ENCODE measurements around the gene FGB. TPM values are rescaled to one million over a fixed set of nuclear protein-coding genes. Genes with fewer than 3 reads are reported as not detected.

Gene FGB
- total RNA-seq, 1 donor from 2014 or later, result 2.8 TPM

DNA sequence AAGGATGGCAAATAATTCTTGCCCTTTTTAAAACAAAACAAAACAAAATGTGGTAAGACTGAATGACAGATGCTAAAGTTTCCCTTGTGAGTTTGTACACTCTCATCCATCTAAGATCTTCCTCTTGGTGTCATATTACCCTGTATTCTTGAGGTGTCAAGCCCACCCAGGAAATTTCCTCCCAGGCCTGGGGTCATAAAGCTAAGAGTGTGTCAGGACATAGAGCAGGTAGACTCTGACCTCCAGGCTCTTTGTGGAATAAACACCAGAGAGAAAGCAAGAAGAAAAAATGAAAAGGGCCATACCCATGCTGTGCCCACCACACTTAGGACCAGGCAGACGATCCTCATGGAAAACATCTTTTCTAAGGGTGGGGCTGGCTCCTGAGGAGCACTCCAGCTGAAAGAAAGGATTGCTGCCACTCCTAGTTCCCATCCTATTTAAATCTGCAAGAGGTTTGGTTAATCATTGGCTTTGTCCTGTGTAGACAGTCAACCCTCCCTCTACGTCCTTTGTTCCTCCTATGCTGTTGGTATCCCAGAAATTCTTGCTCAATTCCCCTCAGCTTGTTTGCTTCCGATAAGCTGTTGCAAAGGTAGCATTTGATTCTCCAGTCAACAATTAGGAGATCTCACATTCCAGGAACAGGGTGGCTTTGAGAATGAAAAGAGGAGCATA is 27.7 kb downstream of the FGB start, which contains the start of gene FGA:
Gene FGA (minus strand): TSS at position 414 of the 678 bp plus-strand sequence. CDS start 55 bp downstream, at position 359.
- no peaks in the 10 kb centered on the region for H3K9me3 ChIP-seq (ENCODE audit: insufficient read depth, low read depth, low read length)
- H3K36me3 ChIP-seq (ENCODE audit: insufficient read depth, low read length), result no peaks in the 10 kb centered on the region
- H3K4me1 ChIP-seq (ENCODE audit: insufficient read depth, low read length), result no peaks in the 10 kb centered on the region
- DNase-seq (ENCODE audit: low read depth), result no peak
- H4K20me1 ChIP-seq (ENCODE audit: insufficient read depth, low read length), result no peaks in the 10 kb centered on the region
- H2AFZ ChIP-seq (ENCODE audit: low read depth, low read length), result no peak within 1 kb of the TSS
- H3K4me2 ChIP-seq (ENCODE audit: low read length), result no peak within 1 kb of the TSS
- no peaks in the 10 kb centered on the region for H3K27me3 ChIP-seq (ENCODE audit: insufficient read depth, low read length)
- Mint-ChIP-seq H3K4me3 (ENCODE audit: unreplicated experiment) (no peak within 1 kb of the TSS), H3K9me3 (ENCODE audit: unreplicated experiment) (no peaks in the 10 kb centered on the region), H3K4me1 (ENCODE audit: low read depth, unreplicated experiment) (peaks cover 2% of the 10 kb centered on the region), H3K36me3 (ENCODE audit: low read depth, unreplicated experiment) (no peaks in the 10 kb centered on the region), H3K27me3 (ENCODE audit: low read depth, unreplicated experiment) (no peaks in the 10 kb centered on the region), H3K27ac (ENCODE audit: unreplicated experiment) (no peak within 1 kb of the TSS)
- H3K79me2 ChIP-seq (ENCODE audit: insufficient read depth, low read length), result no peaks in the 10 kb centered on the region
- no peak within 1 kb of the TSS for H3K4me3 ChIP-seq (ENCODE audit: insufficient read depth, low read depth, low read length)
- no peak within 1 kb of the TSS for H3K9ac ChIP-seq (ENCODE audit: low read length)
- TF ChIP-seq, protein P1, sequence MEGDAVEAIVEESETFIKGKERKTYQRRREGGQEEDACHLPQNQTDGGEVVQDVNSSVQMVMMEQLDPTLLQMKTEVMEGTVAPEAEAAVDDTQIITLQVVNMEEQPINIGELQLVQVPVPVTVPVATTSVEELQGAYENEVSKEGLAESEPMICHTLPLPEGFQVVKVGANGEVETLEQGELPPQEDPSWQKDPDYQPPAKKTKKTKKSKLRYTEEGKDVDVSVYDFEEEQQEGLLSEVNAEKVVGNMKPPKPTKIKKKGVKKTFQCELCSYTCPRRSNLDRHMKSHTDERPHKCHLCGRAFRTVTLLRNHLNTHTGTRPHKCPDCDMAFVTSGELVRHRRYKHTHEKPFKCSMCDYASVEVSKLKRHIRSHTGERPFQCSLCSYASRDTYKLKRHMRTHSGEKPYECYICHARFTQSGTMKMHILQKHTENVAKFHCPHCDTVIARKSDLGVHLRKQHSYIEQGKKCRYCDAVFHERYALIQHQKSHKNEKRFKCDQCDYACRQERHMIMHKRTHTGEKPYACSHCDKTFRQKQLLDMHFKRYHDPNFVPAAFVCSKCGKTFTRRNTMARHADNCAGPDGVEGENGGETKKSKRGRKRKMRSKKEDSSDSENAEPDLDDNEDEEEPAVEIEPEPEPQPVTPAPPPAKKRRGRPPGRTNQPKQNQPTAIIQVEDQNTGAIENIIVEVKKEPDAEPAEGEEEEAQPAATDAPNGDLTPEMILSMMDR (IDR thresholded peaks at IDR 0.05; ENCODE audit: insufficient read depth, low read depth, low read length), result no peak
- TF ChIP-seq EZH2 (IDR thresholded peaks at IDR 0.05; ENCODE audit: insufficient read depth, low read length), result no peak
- H3K27ac ChIP-seq (ENCODE audit: low read depth, low read length), result no peak within 1 kb of the TSS
- no peak for FAIRE-seq

DNA sequence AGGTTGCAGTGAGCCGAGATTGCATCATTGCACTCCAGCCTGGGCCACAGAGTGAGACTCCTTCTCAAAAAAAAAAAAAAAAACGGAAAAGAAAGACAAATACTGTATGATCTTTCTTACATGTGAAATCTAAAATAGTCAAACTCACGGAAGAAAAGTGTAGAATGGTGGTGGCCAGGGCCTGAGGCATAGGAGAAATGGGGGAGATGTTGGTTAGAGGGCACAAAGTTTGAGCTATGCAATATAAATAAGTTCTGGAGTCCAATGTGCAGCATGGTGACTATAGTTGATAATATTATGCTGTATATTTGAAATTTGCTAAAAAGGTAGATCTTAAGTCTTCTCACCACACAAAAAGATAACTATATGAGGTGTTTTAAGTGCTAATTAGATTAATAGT is 29.1 kb downstream of the FGB start:
- H3K4me3 Mint-ChIP-seq (ENCODE audit: unreplicated experiment), result no peak overlapping the region

More for the DNA sequence above, 29.1 kb downstream of the FGB start:
- Histone ChIP-seq H2AFZ (ENCODE audit: low read depth, low read length) (no peak overlapping the region), H3K79me2 (ENCODE audit: insufficient read depth, low read length) (no peaks in the 10 kb centered on the region), H3K4me1 (ENCODE audit: insufficient read depth, low read length) (no peaks in the 10 kb centered on the region), H3K4me3 (ENCODE audit: insufficient read depth, low read depth, low read length) (no peak overlapping the region), H4K20me1 (ENCODE audit: insufficient read depth, low read length) (no peaks in the 10 kb centered on the region), H3K27ac (ENCODE audit: low read depth, low read length) (no peak overlapping the region), H3K27me3 (ENCODE audit: insufficient read depth, low read length) (no peaks in the 10 kb centered on the region), H3K9me3 (ENCODE audit: insufficient read depth, low read depth, low read length) (no peaks in the 10 kb centered on the region), H3K4me2 (ENCODE audit: low read length) (no peak overlapping the region), H3K36me3 (ENCODE audit: insufficient read depth, low read length) (no peaks in the 10 kb centered on the region), H3K9ac (ENCODE audit: low read length) (no peak overlapping the region)
- H3K4me1 Mint-ChIP-seq (ENCODE audit: low read depth, unreplicated experiment), result peaks cover 2% of the 10 kb centered on the region
- DNase-seq (ENCODE audit: low read depth) (no peak), FAIRE-seq (no peak)
- no peaks in the 10 kb centered on the region for H3K36me3 Mint-ChIP-seq (ENCODE audit: low read depth, unreplicated experiment)
- H3K27ac Mint-ChIP-seq (ENCODE audit: unreplicated experiment), result no peak overlapping the region
- no peaks in the 10 kb centered on the region for H3K9me3 Mint-ChIP-seq (ENCODE audit: unreplicated experiment)
- TF ChIP-seq, protein P1 (IDR thresholded peaks at IDR 0.05; ENCODE audit: insufficient read depth, low read depth, low read length), result no peak
- no peak for TF ChIP-seq EZH2 (IDR thresholded peaks at IDR 0.05; ENCODE audit: insufficient read depth, low read length)
- H3K27me3 Mint-ChIP-seq (ENCODE audit: low read depth, unreplicated experiment), result no peaks in the 10 kb centered on the region
